Globus pallidus (tissue), 1 donor: Measurements from ENCODE around the gene TXLNA.

Source experiments
- DNase-seq: peaks from one replicate; pipeline ENCODE4 v3.0.0-alpha.2; 2015; ENCODE audit warnings: low spot score

The TXLNA gene

GRCh38 chr1:32215629-32216480, 36.4 kb downstream of the TXLNA start:
- peak; percentile 54 for DNase-seq

- no peak for DNase-seq
These were observed 37.1 kb downstream of the TXLNA start for GRCh38 chr1:32216566-32216965.

GRCh38 chr1:32219022-32219421, 39.5 kb downstream of the TXLNA start:
- no peak for DNase-seq

- no peak for DNase-seq
These were observed 41.5 kb downstream of the TXLNA start for GRCh38 chr1:32220746-32221580.

GRCh38 chr1:32221581-32221979, 42.1 kb downstream of the TXLNA start:
- no peak for DNase-seq

GRCh38 chr1:32221980-32222755, 42.7 kb downstream of the TXLNA start, which contains the start of the genes EIF3I and TMEM234:
EIF3I (plus strand) TSS chr1:32222407; CDS start chr1:32222442, 35 bp downstream.
TMEM234 (minus strand) TSS chr1:32222353; CDS start chr1:32222322, 31 bp downstream.
- peak; percentile 89 for DNase-seq

- DNase-seq, result no peak
These were observed 44.2 kb downstream of the TXLNA start for GRCh38 chr1:32223683-32224082.

- no peak for DNase-seq
These were observed 44.8 kb downstream of the TXLNA start for GRCh38 chr1:32224285-32224684.

GRCh38 chr1:32228771-32229170, 49.3 kb downstream of the TXLNA start:
- DNase-seq, result no peak

- no peak for DNase-seq
These were observed 52.5 kb downstream of the TXLNA start for GRCh38 chr1:32231843-32232432.

- DNase-seq, result no peak
These were observed 53.3 kb downstream of the TXLNA start for GRCh38 chr1:32232558-32233304.

GRCh38 chr1:32234792-32235191, 55.3 kb downstream of the TXLNA start:
- DNase-seq, result no peak

- DNase-seq, result no peak
These were observed 59.9 kb downstream of the TXLNA start for GRCh38 chr1:32239337-32239736.

GRCh38 chr1:32239790-32240139, 60.3 kb downstream of the TXLNA start:
- no peak for DNase-seq

GRCh38 chr1:32240140-32240951, 60.9 kb downstream of the TXLNA start:
- DNase-seq, result peak; percentile 62

- peak; percentile 61 for DNase-seq
These were observed 61.7 kb downstream of the TXLNA start for GRCh38 chr1:32241001-32241763.

- DNase-seq, result peak; percentile 82
These were observed 62.9 kb downstream of the TXLNA start for GRCh38 chr1:32242341-32242851.

GRCh38 chr1:32246888-32247273, 67.4 kb downstream of the TXLNA start, which contains the start of gene FAM167B:
FAM167B (plus strand) TSS chr1:32247222; CDS start chr1:32247422, 200 bp downstream.
- DNase-seq, result no peak

- no peak for DNase-seq
These were observed 68.0 kb downstream of the TXLNA start for GRCh38 chr1:32247452-32247851.
